A549 (cell line): ENCODE data around the gene CPED1. TPM values are rescaled to one million over a fixed set of nuclear protein-coding genes. Genes with fewer than 3 reads are reported as not detected.

Experiments
- ATAC-seq, 2 experiments: fragments of 200-7000 bp in 1 of 2; fragments of >200 bp in 1 of 2; cut with Nextera tagmentation in 1 of 2; cut with Tn5 transposase in 1 of 2; 3 replicates each; pipeline versions ENCODE4 v1.8.0 to v1.9.1; 2018 to 2020; ENCODE audit warnings: mild to moderate bottlenecking in 1 of 2, moderate library complexity in 1 of 2
- CTCF ChIA-PET: fragments of 300-600 bp; sonication (Branson Sonifier 250); formaldehyde crosslinking; extraction: SDS; loops from one replicate; lab custom pipeline; 2021; ENCODE audit warnings: antibody characterized with exemption, inconsistent platforms; lab: Yijun Ruan, JAX
- POLR2A ChIA-PET: fragments of 350-600 bp; formaldehyde crosslinking; extraction: SDS; loops from one replicate; lab custom pipeline; 2021; ENCODE audit warnings: antibody characterized with exemption, inconsistent platforms; lab: Yijun Ruan, JAX
- DNase-seq, 2 experiments: peaks; one replicate each; pipeline versions ENCODE4 v3.0.0 to v3.0.0-alpha.2; 2011 to 2016; ENCODE audit warnings: low read depth in 1 of 2, low spot score in 1 of 2
- FAIRE-seq: peaks from 2 replicates; lab custom pipeline; 2011; peaks lifted over from hg19 to GRCh38; lab: Jason Lieb, UNC
- H3K27ac ChIP-seq, 2 experiments: fragments of >200 bp; sonication (Bioruptor Twin); formaldehyde crosslinking; 3 replicates each; pipeline ENCODE4 v1.5.1; 2016 to 2017
- H3K4me1 ChIP-seq: fragments of >200 bp; sonication (Bioruptor Twin); formaldehyde crosslinking; 3 replicates; pipeline ENCODE4 v1.6.1; 2016
- H3K4me2 ChIP-seq: fragments of >200 bp; sonication (Bioruptor Twin); formaldehyde crosslinking; 3 replicates; pipeline ENCODE4 v1.6.1; 2016
- H3K4me3 ChIP-seq: fragments of >200 bp; sonication (Bioruptor Twin); formaldehyde crosslinking; 3 replicates; pipeline ENCODE4 v1.5.1; 2016
- H3K9me3 ChIP-seq: fragments of >200 bp; sonication (Bioruptor Twin); formaldehyde crosslinking; 3 replicates; pipeline ENCODE4 v1.6.1; 2016
- BHLHE40 ChIP-seq: IDR thresholded peaks from 2 replicates; pipeline ENCODE4 v1.6.1; 2012; ENCODE audit warnings: low read depth, low read length, inconsistent platforms
- CBX8 ChIP-seq: fragments of 200-600 bp; sonication (generic); IDR thresholded peaks from 2 replicates; pipeline ENCODE4 v1.6.1; 2016
- CHD4 ChIP-seq: fragments of 200-600 bp; sonication (generic); IDR thresholded peaks from 2 replicates; pipeline ENCODE4 v1.6.1; 2016; ENCODE audit warnings: antibody characterized with exemption, mild to moderate bottlenecking, borderline replicate concordance
- EP300 ChIP-seq, 2 experiments: fragments of >200 bp; sonication (Bioruptor Twin); formaldehyde crosslinking; IDR thresholded peaks; 2 replicates in 1 of 2; 3 replicates in 1 of 2; pipeline ENCODE4 v1.6.1; 2016 to 2017
- ESRRA ChIP-seq: fragments of 150-350 bp; IDR thresholded peaks from 2 replicates; pipeline ENCODE4 v1.6.1; 2014; ENCODE audit warnings: mild to moderate bottlenecking, low read length, borderline replicate concordance
- GATA3 ChIP-seq: IDR thresholded peaks from 2 replicates; pipeline ENCODE4 v1.6.1; 2012; ENCODE audit warnings: borderline replicate concordance
- HDAC2 ChIP-seq: fragments of 200-600 bp; sonication (generic); IDR thresholded peaks from 2 replicates; pipeline ENCODE4 v1.6.1; 2016
- HOXA7 ChIP-seq: fragments of 250-450 bp; sonication (Bioruptor Pico); IDR thresholded peaks from 2 replicates; pipeline ENCODE4 v1.5.0; 2020; ENCODE audit warnings: mild to moderate bottlenecking, moderate library complexity
- HOXB5 ChIP-seq: fragments of 250-450 bp; sonication (Bioruptor Pico); IDR thresholded peaks from 2 replicates; pipeline ENCODE4 v1.5.0; 2020; ENCODE audit warnings: mild to moderate bottlenecking, moderate library complexity
- JUN ChIP-seq, 2 experiments: fragments of >200 bp; sonication (Bioruptor Twin); formaldehyde crosslinking; IDR thresholded peaks; 2 replicates in 1 of 2; 3 replicates in 1 of 2; pipeline ENCODE4 v1.6.1; 2016 to 2017
- JUNB ChIP-seq: fragments of >200 bp; sonication (Bioruptor Twin); formaldehyde crosslinking; IDR thresholded peaks from 2 replicates; pipeline ENCODE4 v1.6.1; 2016
- KDM5A ChIP-seq: fragments of 200-600 bp; sonication (generic); IDR thresholded peaks from 2 replicates; pipeline ENCODE4 v1.6.1; 2016; ENCODE audit warnings: antibody characterized with exemption, mild to moderate bottlenecking
- MAFK ChIP-seq: fragments of 450-650 bp; IDR thresholded peaks from 2 replicates; pipeline ENCODE4 v1.6.1; 2014; ENCODE audit not compliant: partially characterized antibody
- MAZ ChIP-seq: fragments of 150-350 bp; IDR thresholded peaks from 2 replicates; pipeline ENCODE4 v1.6.1; 2014; ENCODE audit warnings: antibody characterized with exemption, low read depth, low read length, borderline replicate concordance
- NPAS2 ChIP-seq: fragments of 250-450 bp; sonication (Bioruptor Pico); IDR thresholded peaks from 2 replicates; pipeline ENCODE4 v1.8.0; 2022; ENCODE audit warnings: mild to moderate bottlenecking, moderate library complexity, borderline replicate concordance
- NR3C1 ChIP-seq: fragments of >200 bp; sonication (Bioruptor Twin); formaldehyde crosslinking; IDR thresholded peaks from 3 replicates; pipeline ENCODE4 v1.6.1; 2017
- PHF8 ChIP-seq: fragments of 200-600 bp; sonication (generic); IDR thresholded peaks from 2 replicates; pipeline ENCODE4 v1.6.1; 2016; ENCODE audit warnings: low read depth, mild to moderate bottlenecking, antibody characterized with exemption, moderate library complexity, borderline replicate concordance
- POLR2A ChIP-seq: IDR thresholded peaks from 2 replicates; pipeline ENCODE4 v1.6.1; 2012; ENCODE audit warnings: mild to moderate bottlenecking, low read length
- POLR2AphosphoS2 ChIP-seq: conservative IDR thresholded peaks from 2 replicates; pipeline ENCODE4 v1.6.1; 2012; ENCODE audit warnings: low read length, improper control_type of control experiment, inconsistent platforms
- RFX5 ChIP-seq: fragments of 450-650 bp; IDR thresholded peaks from 2 replicates; pipeline ENCODE4 v1.7.1; 2014; ENCODE audit warnings: antibody characterized with exemption, mild to moderate bottlenecking, moderate library complexity
- SMC3 ChIP-seq: fragments of >200 bp; sonication (Bioruptor Twin); formaldehyde crosslinking; IDR thresholded peaks from 3 replicates; pipeline ENCODE4 v1.6.1; 2018; ENCODE audit warnings: inconsistent platforms
- SREBF2 ChIP-seq: fragments of 450-650 bp; IDR thresholded peaks from 2 replicates; pipeline ENCODE4 v1.6.1; 2014; ENCODE audit warnings: mild to moderate bottlenecking, moderate library complexity
- ZC3H11A ChIP-seq: fragments of 450-650 bp; IDR thresholded peaks from 2 replicates; pipeline ENCODE4 v1.6.1; 2014; ENCODE audit warnings: antibody characterized with exemption, mild to moderate bottlenecking
- ZFP36 ChIP-seq: fragments of 450-650 bp; IDR thresholded peaks from 2 replicates; pipeline ENCODE4 v1.6.1; 2014; ENCODE audit warnings: borderline replicate concordance; ENCODE audit not compliant: partially characterized antibody
- ZNF302 ChIP-seq: fragments of 250-450 bp; sonication (Bioruptor Pico); IDR thresholded peaks from 2 replicates; pipeline ENCODE4 v1.9.0; 2021; ENCODE audit warnings: inconsistent platforms, mild to moderate bottlenecking, moderate library complexity
- WGBS: methylation state at CpG from one replicate; pipeline ENCODE4 v1.1.6; 2017; ENCODE audit errors: missing lambda C conversion rate; 5-methylcytosine and 5-hydroxymethylcytosine counted together
- polyA plus RNA-seq, 4 experiments: library from polyadenylated mRNA; depleted of rRNA in 3 of 4; stranded (reverse); fragments of >200 nt; fragmentation: RNase III in 1 of 4; extraction: RNeasy Plus Mini Kit Qiagen cat#74134 plus additional on column Dnase treatment in 1 of 4; gene quantifications; 2 replicates in 3 of 4; 3 replicates in 1 of 4; pipeline ENCODE4 v1.2.3, GENCODE V29; 2011 to 2017
- TF ChIP-seq, protein P1 (sequence below): fragments of 450-650 bp; IDR thresholded peaks from 2 replicates; pipeline ENCODE4 v1.6.1; 2014; ENCODE audit warnings: antibody characterized with exemption
- TF ChIP-seq, protein P2 (sequence below): fragments of >200 bp; sonication (Bioruptor Twin); formaldehyde crosslinking; IDR thresholded peaks from 2 replicates; pipeline ENCODE4 v1.6.1; 2016
- TF ChIP-seq, protein P3 (sequence below): fragments of 250-450 bp; sonication (Bioruptor Pico); IDR thresholded peaks from 2 replicates; pipeline ENCODE4 v1.5.0; 2021; ENCODE audit warnings: mild to moderate bottlenecking, moderate library complexity, borderline replicate concordance
- TF ChIP-seq, protein P4 (sequence below): fragments of 150-350 bp; IDR thresholded peaks from 2 replicates; pipeline ENCODE4 v1.6.1; 2014; ENCODE audit warnings: low read depth, mild to moderate bottlenecking, low read length
- TF ChIP-seq, protein P5 (sequence below): fragments of >200 bp; sonication (Bioruptor Twin); formaldehyde crosslinking; IDR thresholded peaks from 3 replicates; pipeline ENCODE4 v1.5.1; 2016
- TF ChIP-seq, protein P6 (sequence below): fragments of 250-450 bp; sonication (Bioruptor Pico); IDR thresholded peaks from 2 replicates; pipeline ENCODE4 v1.5.0; 2020; ENCODE audit warnings: low read depth, mild to moderate bottlenecking, moderate library complexity

Gene CPED1
- polyA plus RNA-seq, 2 of the 4 experiments (the other 2 are of a cell fraction): 0.03 TPM; not detected in 1

DNA sequence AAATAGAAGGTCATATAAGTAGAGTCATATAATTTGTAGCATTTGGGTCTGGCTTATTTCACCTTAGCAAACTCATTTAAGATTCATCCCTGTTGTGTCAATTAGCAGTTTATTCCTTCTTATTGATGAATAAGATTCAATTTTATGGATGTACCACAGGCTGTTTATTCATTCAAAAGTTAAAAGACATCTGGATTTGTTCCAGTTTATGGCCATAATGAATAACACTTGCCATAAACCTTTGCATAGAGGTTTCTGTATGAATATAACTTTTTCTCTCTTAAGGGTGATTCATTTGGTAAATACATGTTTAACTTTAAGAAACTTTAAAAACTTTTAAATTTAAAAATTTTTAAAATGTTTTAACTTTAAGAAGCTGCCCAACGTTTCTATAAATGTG is 66.4 kb downstream of the CPED1 start:
- CTCF ChIA-PET: no interaction called here
- TF ChIP-seq PHF8 (no peak), GATA3 (no peak), EP300 (IDR thresholded peaks at IDR 0.05) (no peak), SREBF2 (no peak), NPAS2 (no peak), JUNB (no peak), SMC3 (no peak), HDAC2 (no peak), POLR2A (no peak), ZC3H11A (no peak), NR3C1 (no peak), HOXA7 (no peak), JUN (IDR thresholded peaks at IDR 0.05) (no peak)
- TF ChIP-seq, protein P1, sequence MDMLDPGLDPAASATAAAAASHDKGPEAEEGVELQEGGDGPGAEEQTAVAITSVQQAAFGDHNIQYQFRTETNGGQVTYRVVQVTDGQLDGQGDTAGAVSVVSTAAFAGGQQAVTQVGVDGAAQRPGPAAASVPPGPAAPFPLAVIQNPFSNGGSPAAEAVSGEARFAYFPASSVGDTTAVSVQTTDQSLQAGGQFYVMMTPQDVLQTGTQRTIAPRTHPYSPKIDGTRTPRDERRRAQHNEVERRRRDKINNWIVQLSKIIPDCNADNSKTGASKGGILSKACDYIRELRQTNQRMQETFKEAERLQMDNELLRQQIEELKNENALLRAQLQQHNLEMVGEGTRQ: no peak
- TF ChIP-seq, protein P2, sequence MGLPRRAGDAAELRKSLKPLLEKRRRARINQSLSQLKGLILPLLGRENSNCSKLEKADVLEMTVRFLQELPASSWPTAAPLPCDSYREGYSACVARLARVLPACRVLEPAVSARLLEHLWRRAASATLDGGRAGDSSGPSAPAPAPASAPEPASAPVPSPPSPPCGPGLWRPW: no peak
- TF ChIP-seq, protein P3, sequence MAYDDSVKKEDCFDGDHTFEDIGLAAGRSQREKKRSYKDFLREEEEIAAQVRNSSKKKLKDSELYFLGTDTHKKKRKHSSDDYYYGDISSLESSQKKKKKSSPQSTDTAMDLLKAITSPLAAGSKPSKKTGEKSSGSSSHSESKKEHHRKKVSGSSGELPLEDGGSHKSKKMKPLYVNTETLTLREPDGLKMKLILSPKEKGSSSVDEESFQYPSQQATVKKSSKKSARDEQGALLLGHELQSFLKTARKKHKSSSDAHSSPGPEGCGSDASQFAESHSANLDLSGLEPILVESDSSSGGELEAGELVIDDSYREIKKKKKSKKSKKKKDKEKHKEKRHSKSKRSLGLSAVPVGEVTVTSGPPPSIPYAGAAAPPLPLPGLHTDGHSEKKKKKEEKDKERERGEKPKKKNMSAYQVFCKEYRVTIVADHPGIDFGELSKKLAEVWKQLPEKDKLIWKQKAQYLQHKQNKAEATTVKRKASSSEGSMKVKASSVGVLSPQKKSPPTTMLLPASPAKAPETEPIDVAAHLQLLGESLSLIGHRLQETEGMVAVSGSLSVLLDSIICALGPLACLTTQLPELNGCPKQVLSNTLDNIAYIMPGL: no peak
- TF ChIP-seq, protein P4, sequence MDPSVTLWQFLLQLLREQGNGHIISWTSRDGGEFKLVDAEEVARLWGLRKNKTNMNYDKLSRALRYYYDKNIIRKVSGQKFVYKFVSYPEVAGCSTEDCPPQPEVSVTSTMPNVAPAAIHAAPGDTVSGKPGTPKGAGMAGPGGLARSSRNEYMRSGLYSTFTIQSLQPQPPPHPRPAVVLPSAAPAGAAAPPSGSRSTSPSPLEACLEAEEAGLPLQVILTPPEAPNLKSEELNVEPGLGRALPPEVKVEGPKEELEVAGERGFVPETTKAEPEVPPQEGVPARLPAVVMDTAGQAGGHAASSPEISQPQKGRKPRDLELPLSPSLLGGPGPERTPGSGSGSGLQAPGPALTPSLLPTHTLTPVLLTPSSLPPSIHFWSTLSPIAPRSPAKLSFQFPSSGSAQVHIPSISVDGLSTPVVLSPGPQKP: no peak
- Histone ChIP-seq H3K4me1 (no peaks in the 10 kb centered on the region), H3K9me3 (no peaks in the 10 kb centered on the region), H3K4me2 (no peak overlapping the region), H3K27ac (no peak overlapping the region), H3K4me3 (no peak overlapping the region)
- WGBS: 5% methylated on average over 1 of the region's 1 CpG
- FAIRE-seq: no peak
- POLR2A ChIA-PET: no interaction called here
- ATAC-seq: no peak
- DNase-seq: no peak

DNA sequence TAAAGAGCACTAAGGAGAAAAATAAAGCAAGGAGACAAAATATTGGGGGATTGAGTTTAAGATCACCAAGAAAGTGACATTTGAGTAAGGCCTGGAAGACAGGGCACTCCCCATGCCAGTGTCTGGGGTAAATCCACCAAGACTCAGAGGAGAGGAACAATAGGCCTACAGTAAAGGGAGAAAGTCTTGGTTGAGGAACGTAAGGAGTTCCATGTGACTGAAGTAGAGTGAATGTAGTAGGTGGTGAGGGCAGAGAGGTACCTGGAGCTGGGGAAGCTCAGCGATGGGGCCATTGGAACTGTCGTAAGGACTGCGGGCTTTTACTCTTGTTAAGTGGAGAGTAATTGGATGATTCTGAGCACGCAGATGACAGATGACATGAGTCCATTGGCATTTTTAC is 69.4 kb downstream of the CPED1 start:
- WGBS: 58% methylated on average over 5 of the region's 5 CpGs
- CTCF ChIA-PET: interaction anchor here (1.2 to 1.5 kb wide), 2 partner anchors 23 to 50 kb away, joined by 5 read pairs; no protein-coding TSS in a partner anchor

More for the DNA sequence above, 69.4 kb downstream of the CPED1 start:
- no peaks in the 10 kb centered on the region for H3K9me3 ChIP-seq
- H3K4me1 ChIP-seq: no peaks in the 10 kb centered on the region
- ATAC-seq: no peak
- POLR2A ChIA-PET: no interaction called here
- FAIRE-seq: no peak
- H3K4me2 ChIP-seq: no peak overlapping the region
- TF ChIP-seq SMC3 (no peak), ZFP36 (no peak), CBX8 (no peak), BHLHE40 (no peak), KDM5A (no peak), ESRRA (no peak), EP300 (IDR thresholded peaks at IDR 0.05) (no peak), MAFK (no peak), MAZ (no peak), ZNF302 (no peak), RFX5 (no peak), HOXA7 (no peak), POLR2A (no peak), CHD4 (no peak), GATA3 (no peak), HOXB5 (CRISPR knock-in tag) (no peak), POLR2AphosphoS2 (no peak)
- TF ChIP-seq, protein P5, sequence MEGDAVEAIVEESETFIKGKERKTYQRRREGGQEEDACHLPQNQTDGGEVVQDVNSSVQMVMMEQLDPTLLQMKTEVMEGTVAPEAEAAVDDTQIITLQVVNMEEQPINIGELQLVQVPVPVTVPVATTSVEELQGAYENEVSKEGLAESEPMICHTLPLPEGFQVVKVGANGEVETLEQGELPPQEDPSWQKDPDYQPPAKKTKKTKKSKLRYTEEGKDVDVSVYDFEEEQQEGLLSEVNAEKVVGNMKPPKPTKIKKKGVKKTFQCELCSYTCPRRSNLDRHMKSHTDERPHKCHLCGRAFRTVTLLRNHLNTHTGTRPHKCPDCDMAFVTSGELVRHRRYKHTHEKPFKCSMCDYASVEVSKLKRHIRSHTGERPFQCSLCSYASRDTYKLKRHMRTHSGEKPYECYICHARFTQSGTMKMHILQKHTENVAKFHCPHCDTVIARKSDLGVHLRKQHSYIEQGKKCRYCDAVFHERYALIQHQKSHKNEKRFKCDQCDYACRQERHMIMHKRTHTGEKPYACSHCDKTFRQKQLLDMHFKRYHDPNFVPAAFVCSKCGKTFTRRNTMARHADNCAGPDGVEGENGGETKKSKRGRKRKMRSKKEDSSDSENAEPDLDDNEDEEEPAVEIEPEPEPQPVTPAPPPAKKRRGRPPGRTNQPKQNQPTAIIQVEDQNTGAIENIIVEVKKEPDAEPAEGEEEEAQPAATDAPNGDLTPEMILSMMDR: no peak
- TF ChIP-seq, protein P6, sequence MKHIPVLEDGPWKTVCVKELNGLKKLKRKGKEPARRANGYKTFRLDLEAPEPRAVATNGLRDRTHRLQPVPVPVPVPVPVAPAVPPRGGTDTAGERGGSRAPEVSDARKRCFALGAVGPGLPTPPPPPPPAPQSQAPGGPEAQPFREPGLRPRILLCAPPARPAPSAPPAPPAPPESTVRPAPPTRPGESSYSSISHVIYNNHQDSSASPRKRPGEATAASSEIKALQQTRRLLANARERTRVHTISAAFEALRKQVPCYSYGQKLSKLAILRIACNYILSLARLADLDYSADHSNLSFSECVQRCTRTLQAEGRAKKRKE (CRISPR knock-in tag): no peak
- TF ChIP-seq, protein P1: no peak
- H3K27ac ChIP-seq: no peak overlapping the region
- H3K4me3 ChIP-seq: no peak overlapping the region
- DNase-seq: no peak
